OCI-LY7 (cell line): ENCODE results near the gene SLC30A4.

Source experiments
- CTCF ChIP-seq: fragments of 200-600 bp; sonication (generic); conservative IDR thresholded peaks from 2 replicates; pipeline ENCODE4 v1.5.1; 2014; ENCODE audit warnings: mild to moderate bottlenecking, antibody characterized with exemption, low read length, moderate library complexity, mixed read lengths
- EZH2phosphoT487 ChIP-seq: fragments of 200-600 bp; sonication (generic); IDR thresholded peaks from 2 replicates; pipeline ENCODE4 v1.6.1; 2018; ENCODE audit warnings: low read depth, borderline replicate concordance, mild to moderate bottlenecking, mixed run types, antibody characterized with exemption, low read length, moderate library complexity, mixed read lengths

GRCh38 chr15:45489690-45490238 lies 32.8 kb downstream of the SLC30A4 start:
- TF ChIP-seq CTCF, result no peak
- no peak for TF ChIP-seq EZH2phosphoT487
